Keratinocyte (primary cell): ENCODE data around the gene TNIK. TPM values are rescaled to one million over a fixed set of nuclear protein-coding genes. Genes with fewer than 3 reads are reported as not detected.

Source experiments
- DNase-seq: peaks from one replicate; pipeline ENCODE4 v3.0.0-alpha.2; 2011; ENCODE audit warnings: low read depth, missing footprints, low spot score
- FAIRE-seq: peaks from 2 replicates; lab custom pipeline; 2011; peaks lifted over from hg19 to GRCh38; lab: Jason Lieb, UNC
- H2AFZ ChIP-seq: 2 replicates; pipeline ENCODE4 v1.6.0; 2012; ENCODE audit warnings: low read length, control low read depth, inconsistent platforms; ENCODE audit not compliant: control insufficient read depth
- H3K27ac ChIP-seq: 2 replicates; pipeline ENCODE4 v1.5.1; 2011; ENCODE audit warnings: low read length; ENCODE audit not compliant: control insufficient read depth, insufficient read depth
- H3K27me3 ChIP-seq: 3 replicates; pipeline ENCODE4 v1.6.0; 2011; ENCODE audit warnings: low read length; ENCODE audit not compliant: control insufficient read depth, insufficient read depth; ENCODE audit errors: extremely low read depth
- H3K36me3 ChIP-seq, 2 experiments: 2 replicates in 1 of 2; 3 replicates in 1 of 2; pipeline ENCODE4 v1.5.1; 2011; ENCODE audit warnings: low read length in 2 of 2, mild to moderate bottlenecking in 1 of 2; ENCODE audit not compliant: control insufficient read depth in 2 of 2, insufficient read depth in 2 of 2; ENCODE audit errors: extremely low read depth in 1 of 2
- H3K4me1 ChIP-seq: 3 replicates; pipeline ENCODE4 v1.5.1; 2011; ENCODE audit warnings: low read length; ENCODE audit not compliant: control insufficient read depth, insufficient read depth; ENCODE audit errors: extremely low read depth
- H3K4me2 ChIP-seq: 3 replicates; pipeline ENCODE4 v1.6.0; 2011; ENCODE audit warnings: low read depth, low read length; ENCODE audit not compliant: control insufficient read depth, insufficient read depth; ENCODE audit errors: extremely low read depth
- H3K4me3 ChIP-seq, 3 experiments: fragments of 200-600 bp in 1 of 3; sonication (generic) in 1 of 3; 2 replicates in 2 of 3; 3 replicates in 1 of 3; pipeline ENCODE4 v1.5.1; 2011 to 2016; ENCODE audit warnings: low read length in 3 of 3, mild to moderate bottlenecking in 3 of 3, control low read depth in 2 of 3, inconsistent platforms in 1 of 3, low read depth in 1 of 3, mixed read lengths in 1 of 3, mixed run types in 1 of 3, moderate library complexity in 1 of 3; ENCODE audit not compliant: control insufficient read depth in 2 of 3, insufficient read depth in 2 of 3; ENCODE audit errors: extremely low read depth in 1 of 3
- H3K79me2 ChIP-seq: 2 replicates; pipeline ENCODE4 v1.6.0; 2012; ENCODE audit warnings: low read length; ENCODE audit not compliant: control insufficient read depth, insufficient read depth
- H3K9ac ChIP-seq: 3 replicates; pipeline ENCODE4 v1.6.0; 2011; ENCODE audit warnings: low read length; ENCODE audit not compliant: control insufficient read depth, insufficient read depth; ENCODE audit errors: extremely low read depth
- H3K9me1 ChIP-seq: 3 replicates; pipeline ENCODE4 v1.6.0; 2011; ENCODE audit warnings: low read length; ENCODE audit not compliant: control insufficient read depth, insufficient read depth; ENCODE audit errors: extremely low read depth
- H3K9me3 ChIP-seq: 2 replicates; pipeline ENCODE4 v1.5.1; 2012; ENCODE audit warnings: low read depth, low read length; ENCODE audit not compliant: control insufficient read depth
- H4K20me1 ChIP-seq: 3 replicates; pipeline ENCODE4 v1.6.0; 2011; ENCODE audit warnings: low read length; ENCODE audit not compliant: control insufficient read depth, insufficient read depth; ENCODE audit errors: extremely low read depth
- EZH2 ChIP-seq: IDR thresholded peaks from one replicate; pipeline ENCODE4 v1.6.1; 2012; ENCODE audit warnings: inconsistent platforms, mild to moderate bottlenecking, low read length, moderate library complexity
- dilution Hi-C: fragments of 300-500 bp; cut with MboI; formaldehyde crosslinking; loops from one replicate; pipeline ENCODE4 v1.7.0; 2020; ENCODE audit warnings: low sequenced_read_pairs; ENCODE audit not compliant: extremely low pct_ligation_motif_present
- polyA plus RNA-seq, 5 experiments: library from polyadenylated mRNA; depleted of rRNA in 3 of 5; stranded (reverse) in 3 of 5; stranded (forward) in 1 of 5; unstranded in 1 of 5; fragments of >200 nt; gene quantifications; 1 replicate in 1 of 5; 2 replicates in 3 of 5; 3 replicates in 1 of 5; pipeline versions ENCODE4 v1.2.1 to v1.2.3, GENCODE V29; 2011 to 2012; ENCODE audit warnings: missing spikeins in 2 of 5, low read depth in 1 of 5, low replicate concordance in 1 of 5
- TF ChIP-seq, protein P1 (sequence below), 3 experiments: IDR thresholded peaks in 1 of 3; conservative IDR thresholded peaks in 1 of 3; optimal IDR thresholded peaks in 1 of 3; 2 replicates in 2 of 3; 3 replicates in 1 of 3; pipeline versions ENCODE3 to v1.5.1; 2011; ENCODE audit warnings: low read length in 3 of 3, mild to moderate bottlenecking in 3 of 3, moderate library complexity in 2 of 3, control low read depth in 1 of 3, inconsistent platforms in 1 of 3; ENCODE audit not compliant: insufficient read depth in 2 of 3; ENCODE audit errors: extremely low read depth in 1 of 3

Gene TNIK
- polyA plus RNA-seq, 1 donor (not counting 4 experiments of a cell fraction or from before 2014, with no cell fraction given), result 4.4 TPM

DNA sequence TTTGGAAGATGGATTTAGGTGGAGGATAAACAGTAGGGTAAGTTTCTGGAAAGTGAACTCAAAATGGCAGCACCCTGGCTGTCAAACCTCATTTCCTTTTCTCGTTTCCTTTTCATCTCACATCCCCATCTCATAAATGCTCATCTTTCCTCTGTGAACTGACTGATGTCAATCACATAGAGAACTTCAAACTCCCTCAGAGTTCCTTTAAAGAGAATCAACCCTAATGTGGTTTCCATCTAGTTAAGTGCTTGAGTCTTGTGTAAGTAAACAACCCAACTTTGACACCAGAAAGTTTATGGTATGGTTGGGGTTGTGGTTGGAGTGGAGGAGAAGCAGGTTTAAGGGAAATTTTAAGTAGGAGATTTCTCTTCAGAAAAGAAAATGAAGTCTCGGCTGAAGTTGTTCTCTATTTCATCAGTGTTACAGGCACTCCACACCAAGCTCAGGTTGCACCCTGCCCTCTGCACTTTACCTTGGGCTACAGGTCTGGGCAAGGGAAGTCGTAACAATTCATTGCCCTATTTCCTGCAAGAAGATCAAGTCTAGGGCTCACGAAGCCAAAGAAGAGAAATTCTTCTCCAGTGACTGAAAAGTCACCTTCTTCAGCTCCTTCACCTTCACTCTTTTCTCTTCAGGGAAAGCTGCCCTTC lies 34.4 kb upstream of the TNIK start:
- H3K4me3 ChIP-seq, result no peak overlapping the region
- TF ChIP-seq EZH2, result no peak
- TF ChIP-seq, protein P1, sequence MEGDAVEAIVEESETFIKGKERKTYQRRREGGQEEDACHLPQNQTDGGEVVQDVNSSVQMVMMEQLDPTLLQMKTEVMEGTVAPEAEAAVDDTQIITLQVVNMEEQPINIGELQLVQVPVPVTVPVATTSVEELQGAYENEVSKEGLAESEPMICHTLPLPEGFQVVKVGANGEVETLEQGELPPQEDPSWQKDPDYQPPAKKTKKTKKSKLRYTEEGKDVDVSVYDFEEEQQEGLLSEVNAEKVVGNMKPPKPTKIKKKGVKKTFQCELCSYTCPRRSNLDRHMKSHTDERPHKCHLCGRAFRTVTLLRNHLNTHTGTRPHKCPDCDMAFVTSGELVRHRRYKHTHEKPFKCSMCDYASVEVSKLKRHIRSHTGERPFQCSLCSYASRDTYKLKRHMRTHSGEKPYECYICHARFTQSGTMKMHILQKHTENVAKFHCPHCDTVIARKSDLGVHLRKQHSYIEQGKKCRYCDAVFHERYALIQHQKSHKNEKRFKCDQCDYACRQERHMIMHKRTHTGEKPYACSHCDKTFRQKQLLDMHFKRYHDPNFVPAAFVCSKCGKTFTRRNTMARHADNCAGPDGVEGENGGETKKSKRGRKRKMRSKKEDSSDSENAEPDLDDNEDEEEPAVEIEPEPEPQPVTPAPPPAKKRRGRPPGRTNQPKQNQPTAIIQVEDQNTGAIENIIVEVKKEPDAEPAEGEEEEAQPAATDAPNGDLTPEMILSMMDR (optimal IDR thresholded peaks at IDR 0.05 in 1 of 3, IDR thresholded peaks at IDR 0.05 in 1 of 3, conservative IDR thresholded peaks at IDR 0.05 in 1 of 3; ENCODE audit: extremely low read depth in 1 of 3, insufficient read depth in 2 of 3, low read length in 3 of 3), result no peak
- DNase-seq, result no peak
- no peak overlapping the region for H3K9ac ChIP-seq
- no peak overlapping the region for H2AFZ ChIP-seq
- no peaks in the 10 kb centered on the region for H3K36me3 ChIP-seq
- dilution Hi-C loops, result no loop called here
- H3K9me3 ChIP-seq, result no peaks in the 10 kb centered on the region
- no peak overlapping the region for H3K27ac ChIP-seq
- H3K9me1 ChIP-seq, result no peaks in the 10 kb centered on the region
- no peaks in the 10 kb centered on the region for H3K4me1 ChIP-seq
- no peak for FAIRE-seq
- no peak overlapping the region for H3K4me2 ChIP-seq
- H3K27me3 ChIP-seq, result no peaks in the 10 kb centered on the region
- H3K79me2 ChIP-seq, result no peaks in the 10 kb centered on the region
- no peaks in the 10 kb centered on the region for H4K20me1 ChIP-seq

DNA sequence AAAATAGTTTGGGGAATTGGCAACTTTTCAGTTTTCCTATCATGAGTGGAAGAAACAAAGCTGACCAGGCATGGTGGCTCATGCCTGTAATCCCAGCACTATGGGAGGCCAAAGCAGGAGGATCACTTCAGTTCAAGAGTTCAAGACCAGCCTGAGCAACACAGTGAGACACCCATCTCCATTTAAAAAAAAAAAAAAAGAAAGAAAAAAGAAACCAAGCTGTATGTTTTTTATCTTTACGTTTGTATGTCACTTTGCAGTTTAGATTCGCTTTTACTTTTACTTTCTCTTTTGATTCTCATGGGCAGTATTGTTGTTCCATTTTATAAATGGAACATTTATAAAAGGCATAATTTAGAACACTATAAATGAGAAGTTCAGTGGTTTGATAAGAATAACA lies 31.2 kb upstream of the TNIK start:
- Histone ChIP-seq H3K4me2 (no peak overlapping the region), H3K9me1 (no peaks in the 10 kb centered on the region), H3K9me3 (no peaks in the 10 kb centered on the region), H3K36me3 (no peaks in the 10 kb centered on the region), H3K9ac (no peak overlapping the region), H2AFZ (no peak overlapping the region), H3K27me3 (no peaks in the 10 kb centered on the region), H3K27ac (no peak overlapping the region), H3K79me2 (no peaks in the 10 kb centered on the region), H4K20me1 (no peaks in the 10 kb centered on the region), H3K4me3 (no peak overlapping the region), H3K4me1 (peaks cover 12% of the 10 kb centered on the region)
- FAIRE-seq, result no peak
- dilution Hi-C loops, result no loop called here
- DNase-seq, result no peak
- no peak for TF ChIP-seq EZH2
- TF ChIP-seq, protein P1 (optimal IDR thresholded peaks at IDR 0.05 in 1 of 3, IDR thresholded peaks at IDR 0.05 in 1 of 3, conservative IDR thresholded peaks at IDR 0.05 in 1 of 3; ENCODE audit: extremely low read depth in 1 of 3, insufficient read depth in 2 of 3, low read length in 3 of 3), result no peak
